GM12878 (cell line): ENCODE results near the gene OCLN.
"Not testable (repeated sequence)": the region's sequence is repeated elsewhere in the genome, so short reads cannot be mapped to it uniquely, and the experiment has no call there.

Source experiments
- CHD4 ChIP-seq: fragments of 200-600 bp; sonication (generic); IDR thresholded peaks from 2 replicates; pipeline ENCODE4 v1.6.1; 2016; ENCODE audit warnings: mild to moderate bottlenecking
- ETV6 ChIP-seq, 2 experiments: fragments of 450-650 bp in 1 of 2; IDR thresholded peaks in 1 of 2; conservative IDR thresholded peaks in 1 of 2; 2 replicates each; pipeline ENCODE4 v1.6.1; 2014; ENCODE audit warnings: antibody characterized with exemption in 1 of 2, borderline replicate concordance in 1 of 2, low read depth in 1 of 2, mild to moderate bottlenecking in 1 of 2, moderate library complexity in 1 of 2
- FOXK2 ChIP-seq: fragments of 450-650 bp; IDR thresholded peaks from 2 replicates; pipeline ENCODE4 v1.6.1; 2017; ENCODE audit warnings: mild to moderate bottlenecking, moderate library complexity
- POLR2A ChIP-seq: IDR thresholded peaks from 2 replicates; pipeline ENCODE4 v1.6.1; 2011; ENCODE audit warnings: low read depth, mild to moderate bottlenecking, low read length
- RAD21 ChIP-seq: IDR thresholded peaks from 2 replicates; pipeline ENCODE4 v1.6.1; 2011; ENCODE audit warnings: mild to moderate bottlenecking, low read depth, low read length, moderate library complexity; ENCODE audit not compliant: insufficient read depth
- RBBP5 ChIP-seq: fragments of 200-600 bp; sonication (generic); conservative IDR thresholded peaks from 2 replicates; pipeline ENCODE4 v1.6.1; 2016
- TCF12 ChIP-seq: IDR thresholded peaks from 2 replicates; pipeline ENCODE4 v1.6.1; 2011; ENCODE audit warnings: low read depth, mild to moderate bottlenecking, low read length
- ZNF24 ChIP-seq: fragments of 450-650 bp; IDR thresholded peaks from 2 replicates; pipeline ENCODE4 v1.6.1; 2017; ENCODE audit warnings: antibody characterized with exemption, mild to moderate bottlenecking
- ZNF274 ChIP-seq: IDR thresholded peaks from one replicate; pipeline ENCODE4 v1.8.0; 2011; ENCODE audit not compliant: insufficient read length, insufficient read depth
- TF ChIP-seq, protein P1 (sequence below), 3 experiments: IDR thresholded peaks in 2 of 3; conservative IDR thresholded peaks in 1 of 3; 2 replicates each; pipeline ENCODE4 v1.5.1; 2011; ENCODE audit warnings: low read depth in 3 of 3, low read length in 3 of 3, mild to moderate bottlenecking in 3 of 3, control low read depth in 2 of 3, moderate library complexity in 2 of 3, inconsistent platforms in 1 of 3, mixed read lengths in 1 of 3; ENCODE audit not compliant: control insufficient read depth in 2 of 3, insufficient read depth in 1 of 3; ENCODE audit errors: extremely low read depth in 1 of 3
- TF ChIP-seq, protein P2 (sequence below): fragments of 450-650 bp; IDR thresholded peaks from 2 replicates; pipeline ENCODE4 v1.6.1; 2017; ENCODE audit warnings: low read depth, mild to moderate bottlenecking, moderate library complexity
- TF ChIP-seq, protein P3 (sequence below): fragments of 450-650 bp; conservative IDR thresholded peaks from 2 replicates; pipeline ENCODE4 v1.6.1; 2017; ENCODE audit warnings: mild to moderate bottlenecking, moderate library complexity
- TF ChIP-seq, protein P4 (sequence below): IDR thresholded peaks from 2 replicates; pipeline ENCODE4 v1.6.1; 2012; ENCODE audit warnings: low read length, inconsistent platforms

DNA sequence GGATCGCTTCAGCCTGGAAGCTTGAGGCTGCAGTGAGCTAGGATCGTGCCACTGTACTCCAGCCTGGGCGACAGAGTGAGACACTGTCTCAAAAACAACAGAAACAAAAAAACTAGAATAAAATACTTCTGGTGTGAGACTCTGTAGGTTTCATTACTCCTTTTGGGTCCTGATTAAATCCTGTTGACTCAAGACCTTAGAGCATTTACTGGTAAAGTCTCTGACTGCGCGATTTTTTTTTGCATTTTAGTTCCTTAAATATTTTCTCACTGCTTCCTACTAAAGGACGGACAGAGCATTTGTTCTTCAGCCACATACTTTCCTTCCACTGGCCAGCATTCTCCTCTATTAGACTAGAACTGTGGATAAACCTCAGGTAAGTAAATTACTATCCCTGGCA is 114.2 kb downstream of the OCLN start:
- TF ChIP-seq TCF12; ZNF274; RBBP5; RAD21; POLR2A; CHD4; FOXK2; ZNF24; ETV6 (conservative IDR thresholded peaks at IDR 0.05 in 1 of 2, IDR thresholded peaks at IDR 0.05 in 1 of 2; ENCODE audit: borderline replicate concordance in 1 of 2, low read depth in 1 of 2): not testable (repeated sequence)
- TF ChIP-seq, protein P1, sequence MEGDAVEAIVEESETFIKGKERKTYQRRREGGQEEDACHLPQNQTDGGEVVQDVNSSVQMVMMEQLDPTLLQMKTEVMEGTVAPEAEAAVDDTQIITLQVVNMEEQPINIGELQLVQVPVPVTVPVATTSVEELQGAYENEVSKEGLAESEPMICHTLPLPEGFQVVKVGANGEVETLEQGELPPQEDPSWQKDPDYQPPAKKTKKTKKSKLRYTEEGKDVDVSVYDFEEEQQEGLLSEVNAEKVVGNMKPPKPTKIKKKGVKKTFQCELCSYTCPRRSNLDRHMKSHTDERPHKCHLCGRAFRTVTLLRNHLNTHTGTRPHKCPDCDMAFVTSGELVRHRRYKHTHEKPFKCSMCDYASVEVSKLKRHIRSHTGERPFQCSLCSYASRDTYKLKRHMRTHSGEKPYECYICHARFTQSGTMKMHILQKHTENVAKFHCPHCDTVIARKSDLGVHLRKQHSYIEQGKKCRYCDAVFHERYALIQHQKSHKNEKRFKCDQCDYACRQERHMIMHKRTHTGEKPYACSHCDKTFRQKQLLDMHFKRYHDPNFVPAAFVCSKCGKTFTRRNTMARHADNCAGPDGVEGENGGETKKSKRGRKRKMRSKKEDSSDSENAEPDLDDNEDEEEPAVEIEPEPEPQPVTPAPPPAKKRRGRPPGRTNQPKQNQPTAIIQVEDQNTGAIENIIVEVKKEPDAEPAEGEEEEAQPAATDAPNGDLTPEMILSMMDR (IDR thresholded peaks at IDR 0.05 in 2 of 3, conservative IDR thresholded peaks at IDR 0.05 in 1 of 3; ENCODE audit: control insufficient read depth in 2 of 3, extremely low read depth in 1 of 3, insufficient read depth in 1 of 3, low read depth in 3 of 3, low read length in 3 of 3) = not testable (repeated sequence)
- TF ChIP-seq, protein P2, sequence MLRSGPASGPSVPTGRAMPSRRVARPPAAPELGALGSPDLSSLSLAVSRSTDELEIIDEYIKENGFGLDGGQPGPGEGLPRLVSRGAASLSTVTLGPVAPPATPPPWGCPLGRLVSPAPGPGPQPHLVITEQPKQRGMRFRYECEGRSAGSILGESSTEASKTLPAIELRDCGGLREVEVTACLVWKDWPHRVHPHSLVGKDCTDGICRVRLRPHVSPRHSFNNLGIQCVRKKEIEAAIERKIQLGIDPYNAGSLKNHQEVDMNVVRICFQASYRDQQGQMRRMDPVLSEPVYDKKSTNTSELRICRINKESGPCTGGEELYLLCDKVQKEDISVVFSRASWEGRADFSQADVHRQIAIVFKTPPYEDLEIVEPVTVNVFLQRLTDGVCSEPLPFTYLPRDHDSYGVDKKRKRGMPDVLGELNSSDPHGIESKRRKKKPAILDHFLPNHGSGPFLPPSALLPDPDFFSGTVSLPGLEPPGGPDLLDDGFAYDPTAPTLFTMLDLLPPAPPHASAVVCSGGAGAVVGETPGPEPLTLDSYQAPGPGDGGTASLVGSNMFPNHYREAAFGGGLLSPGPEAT = not testable (repeated sequence)
- TF ChIP-seq, protein P3, sequence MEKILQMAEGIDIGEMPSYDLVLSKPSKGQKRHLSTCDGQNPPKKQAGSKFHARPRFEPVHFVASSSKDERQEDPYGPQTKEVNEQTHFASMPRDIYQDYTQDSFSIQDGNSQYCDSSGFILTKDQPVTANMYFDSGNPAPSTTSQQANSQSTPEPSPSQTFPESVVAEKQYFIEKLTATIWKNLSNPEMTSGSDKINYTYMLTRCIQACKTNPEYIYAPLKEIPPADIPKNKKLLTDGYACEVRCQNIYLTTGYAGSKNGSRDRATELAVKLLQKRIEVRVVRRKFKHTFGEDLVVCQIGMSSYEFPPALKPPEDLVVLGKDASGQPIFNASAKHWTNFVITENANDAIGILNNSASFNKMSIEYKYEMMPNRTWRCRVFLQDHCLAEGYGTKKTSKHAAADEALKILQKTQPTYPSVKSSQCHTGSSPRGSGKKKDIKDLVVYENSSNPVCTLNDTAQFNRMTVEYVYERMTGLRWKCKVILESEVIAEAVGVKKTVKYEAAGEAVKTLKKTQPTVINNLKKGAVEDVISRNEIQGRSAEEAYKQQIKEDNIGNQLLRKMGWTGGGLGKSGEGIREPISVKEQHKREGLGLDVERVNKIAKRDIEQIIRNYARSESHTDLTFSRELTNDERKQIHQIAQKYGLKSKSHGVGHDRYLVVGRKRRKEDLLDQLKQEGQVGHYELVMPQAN = not testable (repeated sequence)
- TF ChIP-seq, protein P4, sequence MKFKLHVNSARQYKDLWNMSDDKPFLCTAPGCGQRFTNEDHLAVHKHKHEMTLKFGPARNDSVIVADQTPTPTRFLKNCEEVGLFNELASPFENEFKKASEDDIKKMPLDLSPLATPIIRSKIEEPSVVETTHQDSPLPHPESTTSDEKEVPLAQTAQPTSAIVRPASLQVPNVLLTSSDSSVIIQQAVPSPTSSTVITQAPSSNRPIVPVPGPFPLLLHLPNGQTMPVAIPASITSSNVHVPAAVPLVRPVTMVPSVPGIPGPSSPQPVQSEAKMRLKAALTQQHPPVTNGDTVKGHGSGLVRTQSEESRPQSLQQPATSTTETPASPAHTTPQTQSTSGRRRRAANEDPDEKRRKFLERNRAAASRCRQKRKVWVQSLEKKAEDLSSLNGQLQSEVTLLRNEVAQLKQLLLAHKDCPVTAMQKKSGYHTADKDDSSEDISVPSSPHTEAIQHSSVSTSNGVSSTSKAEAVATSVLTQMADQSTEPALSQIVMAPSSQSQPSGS = not testable (repeated sequence)
